ENCODE measurements around the gene GCDH. TPM values are rescaled to one million over a fixed set of nuclear protein-coding genes. Genes with fewer than 3 reads are reported as not detected.
A peak's percentile ranks its signal among the peaks of the same experiment; 100 is the strongest.
"Not testable (repeated sequence)": the region's sequence is repeated elsewhere in the genome, so short reads cannot be mapped to it uniquely, and the experiment has no call there.

The GCDH gene
- total RNA-seq, 1 experiment from 2014 or later = 15.6 TPM

GRCh38 chr19:12886969-12887747, 3.8 kb upstream of the GCDH start, which contains the start of gene KLF1:
KLF1 (minus strand) TSS chr19:12887201; CDS start chr19:12887140, 61 bp downstream.
- H3K27ac ChIP-seq (ENCODE audit: low read length) = no peak within 1 kb of the TSS
- intact Hi-C loops (cut with micrococcal nuclease; ENCODE audit: unreplicated experiment) = no loop called here
- ATAC-seq = no peak
- no peaks in the 10 kb centered on the region for H3K27me3 ChIP-seq (ENCODE audit: control insufficient read depth, insufficient read depth, low read length)
- TF ChIP-seq SIN3A (IDR thresholded peaks at IDR 0.05; ENCODE audit: borderline replicate concordance, insufficient read depth, low read depth, low read length) = no peak
- POLR2A ChIA-PET = no interaction called here
- H3K36me3 ChIP-seq (ENCODE audit: control insufficient read depth, insufficient read depth, low read length) = no peaks in the 10 kb centered on the region; the same call in 1 of the 2 replicates
- no peaks in the 10 kb centered on the region; the same call in 1 of the 2 replicates for H3K9me3 ChIP-seq (ENCODE audit: control insufficient read depth, insufficient read depth, low read depth, low read length)
- DNase-seq (ENCODE audit: low read depth, low spot score) = no peak
- no TSS peak for BruUV-seq (replicated peaks)
- H3K4me3 ChIP-seq (ENCODE audit: low read depth in 2 of 2, low read length in 2 of 2) = no peak within 1 kb of the TSS
- H3K4me1 ChIP-seq (ENCODE audit: control insufficient read depth, insufficient read depth, low read length) = no peaks in the 10 kb centered on the region; the same call in 1 of the 2 replicates
- in situ Hi-C loops (cut with HindIII; ENCODE audit: low pct_unique_long_range_greater_than_20kb, low sequenced_read_pairs) = no loop called here
- CTCF ChIA-PET = no interaction called here

- no peak for DNase-seq (ENCODE audit: low read depth, low spot score)
- Histone ChIP-seq H3K9me3 (ENCODE audit: control insufficient read depth, insufficient read depth, low read depth, low read length) (no peaks in the 10 kb centered on the region; the same call in 1 of the 2 replicates), H3K27me3 (ENCODE audit: control insufficient read depth, insufficient read depth, low read length) (no peaks in the 10 kb centered on the region), H3K4me3 (ENCODE audit: low read depth in 2 of 2, low read length in 2 of 2) (no peak overlapping the region), H3K27ac (ENCODE audit: low read length) (no peak overlapping the region), H3K36me3 (ENCODE audit: control insufficient read depth, insufficient read depth, low read length) (no peaks in the 10 kb centered on the region; the same call in 1 of the 2 replicates), H3K4me1 (ENCODE audit: control insufficient read depth, insufficient read depth, low read length) (no peaks in the 10 kb centered on the region; the same call in 1 of the 2 replicates)
- ChIA-PET CTCF (no interaction called here), POLR2A (no interaction called here)
- no peak for ATAC-seq
- in situ Hi-C loops (cut with HindIII; ENCODE audit: low pct_unique_long_range_greater_than_20kb, low sequenced_read_pairs) (no loop called here), intact Hi-C loops (cut with micrococcal nuclease; ENCODE audit: unreplicated experiment) (no loop called here)
- TF ChIP-seq TCF7L2 (IDR thresholded peaks at IDR 0.05; ENCODE audit: low read depth, low read length) (no peak), SIN3A (IDR thresholded peaks at IDR 0.05; ENCODE audit: borderline replicate concordance, insufficient read depth, low read depth, low read length) (no peak), POLR2AphosphoS5 (IDR thresholded peaks at IDR 0.05; ENCODE audit: low read depth, low read length) (no peak), CTCF (IDR thresholded peaks at IDR 0.05) (no peak), REST (IDR thresholded peaks at IDR 0.05; ENCODE audit: insufficient read depth in 1 of 2, low read depth in 2 of 2, low read length in 1 of 2) (no peak)
- no TSS peak for BruUV-seq (replicated peaks)
These were observed 2.9 kb upstream of the GCDH start for GRCh38 chr19:12888006-12888603.

GRCh38 chr19:12890299-12890786, 617 bp upstream of the GCDH start:
- ATAC-seq; H3K9me3 ChIP-seq (ENCODE audit: control insufficient read depth, insufficient read depth, low read depth, low read length); H3K36me3 ChIP-seq (ENCODE audit: control insufficient read depth, insufficient read depth, low read length); H3K4me1 ChIP-seq (ENCODE audit: control insufficient read depth, insufficient read depth, low read length); H3K27ac ChIP-seq (ENCODE audit: low read length); in situ Hi-C loops (cut with HindIII; ENCODE audit: low pct_unique_long_range_greater_than_20kb, low sequenced_read_pairs); intact Hi-C loops (cut with micrococcal nuclease; ENCODE audit: unreplicated experiment); BruUV-seq (replicated peaks); H3K27me3 ChIP-seq (ENCODE audit: control insufficient read depth, insufficient read depth, low read length); DNase-seq (ENCODE audit: low read depth, low spot score): not testable (repeated sequence)
- peak overlapping the region; percentile 85 to 94 for H3K4me3 ChIP-seq (ENCODE audit: low read depth in 2 of 2, low read length in 2 of 2)
- CTCF ChIA-PET = interaction anchor here (0.5 to 0.9 kb wide), 3 partner anchors 18 to 972 kb away, joined by 3 to 11 read pairs (median 6); no protein-coding TSS in a partner anchor
- POLR2A ChIA-PET = interaction anchor here (0.6 kb wide), 1 partner anchor 56 kb away, joined by 3 read pairs; the partner anchor contains the start of gene RAD23A

Measured in Panc1 (cell line).